ENCODE data around the gene HIVEP2. TPM values are rescaled to one million over a fixed set of nuclear protein-coding genes. Genes with fewer than 3 reads are reported as not detected.

Gene HIVEP2
- total and polyA plus RNA-seq, 4 donors: 3.0 to 23.8 (median 11.2) TPM

GRCh38 chr6:142914369-142914768 is 30.6 kb downstream of the HIVEP2 start:
- no peak for DNase-seq

GRCh38 chr6:142913511-142914047 is 31.4 kb downstream of the HIVEP2 start:
- Histone ChIP-seq H3K36me3 (ENCODE audit: control insufficient read depth in 4 of 4, insufficient read depth in 4 of 4, low read length in 4 of 4) (no peaks in the 10 kb centered on the region), H3K27me3 (ENCODE audit: control insufficient read depth in 3 of 3, insufficient read depth in 3 of 3, low read length in 2 of 3) (no peaks in the 10 kb centered on the region), H3K9ac (ENCODE audit: insufficient read depth in 1 of 2, low read length in 2 of 2) (no peak overlapping the region), H3K9me3 (ENCODE audit: control insufficient read depth in 4 of 4, insufficient read depth in 3 of 4, low read length in 3 of 4) (no peaks in the 10 kb centered on the region), H3K27ac (ENCODE audit: low read depth in 1 of 2, low read length in 1 of 2) (no peak overlapping the region), H3K4me3 (no peak overlapping the region), H3K4me1 (ENCODE audit: control insufficient read depth in 5 of 5, insufficient read depth in 5 of 5, low read length in 5 of 5) (peaks cover 0 to 2% (median 0%) of the 10 kb centered on the region in 5 donors)
- no peak for TF ChIP-seq CTCF (IDR thresholded peaks at IDR 0.05; ENCODE audit: control extremely low read depth, extremely low read depth)
- no peak for DNase-seq
- no peak for ATAC-seq (ENCODE audit: insufficient read depth, low FRiP score)
- 74 to 79% methylated on average over 10 of the region's 10 CpGs for WGBS, 2 donors

More at GRCh38 chr6:142914369-142914768, 30.6 kb downstream of the HIVEP2 start:
- H3K9ac ChIP-seq (ENCODE audit: insufficient read depth in 1 of 2, low read length in 2 of 2): no peak overlapping the region
- no peaks in the 10 kb centered on the region for H3K36me3 ChIP-seq (ENCODE audit: control insufficient read depth in 4 of 4, insufficient read depth in 4 of 4, low read length in 4 of 4)
- H3K4me1 ChIP-seq (ENCODE audit: control insufficient read depth in 5 of 5, insufficient read depth in 5 of 5, low read length in 5 of 5): peaks cover 0 to 2% (median 0%) of the 10 kb centered on the region in 5 donors
- H3K4me3 ChIP-seq: no peak overlapping the region
- no peak for TF ChIP-seq CTCF (IDR thresholded peaks at IDR 0.05; ENCODE audit: control extremely low read depth, extremely low read depth)
- no peaks in the 10 kb centered on the region for H3K27me3 ChIP-seq (ENCODE audit: control insufficient read depth in 3 of 3, insufficient read depth in 3 of 3, low read length in 2 of 3)
- no peak for ATAC-seq (ENCODE audit: insufficient read depth, low FRiP score)
- no peak overlapping the region for H3K27ac ChIP-seq (ENCODE audit: low read depth in 1 of 2, low read length in 1 of 2)
- no peaks in the 10 kb centered on the region for H3K9me3 ChIP-seq (ENCODE audit: control insufficient read depth in 4 of 4, insufficient read depth in 3 of 4, low read length in 3 of 4)
- WGBS, 2 donors: 96 to 97% methylated on average over 2 of the region's 2 CpGs

- WGBS, 2 donors: 72 to 80% methylated on average over 5 of the region's 5 CpGs
- no peaks in the 10 kb centered on the region for H3K9me3 ChIP-seq (ENCODE audit: control insufficient read depth in 4 of 4, insufficient read depth in 3 of 4, low read length in 3 of 4)
- H3K36me3 ChIP-seq (ENCODE audit: control insufficient read depth in 4 of 4, insufficient read depth in 4 of 4, low read length in 4 of 4): no peaks in the 10 kb centered on the region
- H3K4me3 ChIP-seq: no peak overlapping the region
- TF ChIP-seq CTCF (IDR thresholded peaks at IDR 0.05; ENCODE audit: control extremely low read depth, extremely low read depth): no peak
- DNase-seq (no peak), ATAC-seq (ENCODE audit: insufficient read depth, low FRiP score) (no peak)
- no peaks in the 10 kb centered on the region for H3K27me3 ChIP-seq (ENCODE audit: control insufficient read depth in 3 of 3, insufficient read depth in 3 of 3, low read length in 2 of 3)
- no peak overlapping the region for H3K9ac ChIP-seq (ENCODE audit: insufficient read depth in 1 of 2, low read length in 2 of 2)
- H3K4me1 ChIP-seq (ENCODE audit: control insufficient read depth in 5 of 5, insufficient read depth in 5 of 5, low read length in 5 of 5): peaks cover 0 to 2% (median 0%) of the 10 kb centered on the region in 5 donors
- peak overlapping the region in 1 of 2 donors; percentile 34 for H3K27ac ChIP-seq (ENCODE audit: low read depth in 1 of 2, low read length in 1 of 2)
Measured at GRCh38 chr6:142913036-142913510, 31.9 kb downstream of the HIVEP2 start.

- H3K36me3 ChIP-seq (ENCODE audit: control insufficient read depth in 4 of 4, insufficient read depth in 4 of 4, low read length in 4 of 4): peaks cover 0 to 2% (median 0%) of the 10 kb centered on the region in 4 donors
- H3K9me3 ChIP-seq (ENCODE audit: control insufficient read depth in 4 of 4, insufficient read depth in 3 of 4, low read length in 3 of 4): no peaks in the 10 kb centered on the region
- H3K4me1 ChIP-seq (ENCODE audit: control insufficient read depth in 5 of 5, insufficient read depth in 5 of 5, low read length in 5 of 5): peaks cover 0 to 2% (median 0%) of the 10 kb centered on the region in 5 donors
- no peak overlapping the region for H3K27ac ChIP-seq (ENCODE audit: low read depth in 1 of 2, low read length in 1 of 2)
- no peak for TF ChIP-seq CTCF (IDR thresholded peaks at IDR 0.05; ENCODE audit: control extremely low read depth, extremely low read depth)
- 93 to 95% methylated on average over 4 of the region's 4 CpGs for WGBS, 2 donors
- H3K9ac ChIP-seq (ENCODE audit: insufficient read depth in 1 of 2, low read length in 2 of 2): no peak overlapping the region
- no peak for ATAC-seq (ENCODE audit: insufficient read depth, low FRiP score)
- DNase-seq: no peak
- H3K27me3 ChIP-seq (ENCODE audit: control insufficient read depth in 3 of 3, insufficient read depth in 3 of 3, low read length in 2 of 3): no peaks in the 10 kb centered on the region
- no peak overlapping the region for H3K4me3 ChIP-seq
Measured at GRCh38 chr6:142912125-142912524, 32.9 kb downstream of the HIVEP2 start.

Data from lung (tissue), 12 donors.